Activated CD8-positive, alpha-beta memory T cell treated with anti-CD3 and anti-CD28 coated beads for 1 hour (primary cell): ENCODE measurements around the gene C9orf85.
"Not testable (repeated sequence)": the region's sequence is repeated elsewhere in the genome, so short reads cannot be mapped to it uniquely, and the experiment has no call there.

Source experiments
- DNase-seq, 2 donors: peaks; one replicate each; pipeline ENCODE4 v3.0.0-alpha.2; 2020; ENCODE audit warnings: low read depth in 1 of 2; ENCODE audit errors: extremely low read depth in 1 of 2

The C9orf85 gene

DNA sequence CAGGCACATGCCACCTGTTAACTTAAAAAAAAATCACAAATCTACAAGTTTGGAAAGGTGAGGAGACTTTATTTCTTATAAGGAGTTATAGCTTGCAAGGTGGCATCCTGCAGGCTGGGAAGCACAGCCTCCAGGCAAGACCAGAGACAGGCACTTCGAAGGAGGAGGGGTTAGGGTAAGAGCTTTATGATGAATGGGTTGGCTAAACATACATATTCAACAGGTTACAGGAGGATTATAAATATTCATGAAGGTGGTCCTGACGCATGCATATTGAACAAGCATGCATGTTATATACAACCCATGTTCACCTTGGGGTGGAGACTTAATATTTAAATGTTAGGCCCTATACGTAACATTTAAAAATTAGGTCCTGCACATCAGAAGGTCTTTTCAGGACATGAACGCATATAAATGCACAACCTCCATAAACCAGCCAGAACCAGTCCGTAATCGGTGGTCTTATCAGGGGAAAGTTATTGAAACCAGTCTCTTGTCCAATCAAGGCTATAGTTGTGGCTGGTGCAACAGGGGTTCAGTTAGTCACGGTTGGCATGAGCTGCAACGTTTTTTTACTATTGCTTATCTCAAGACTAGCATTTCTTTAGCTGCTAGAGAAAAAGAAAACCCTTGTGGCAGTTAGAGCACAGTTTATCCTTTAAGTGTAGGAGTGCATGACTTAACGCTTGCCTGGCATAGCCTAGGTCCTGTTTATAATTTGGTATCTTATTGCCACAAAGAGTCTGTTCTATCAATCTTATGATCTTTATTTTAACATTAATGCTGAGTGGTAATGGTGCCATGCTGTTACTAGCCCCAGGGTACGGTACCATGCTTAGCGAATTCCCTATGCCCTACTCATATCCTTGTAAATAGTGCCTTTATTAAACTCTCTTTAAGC, 76.3 kb downstream of the C9orf85 start:
- DNase-seq, result no peak

DNA sequence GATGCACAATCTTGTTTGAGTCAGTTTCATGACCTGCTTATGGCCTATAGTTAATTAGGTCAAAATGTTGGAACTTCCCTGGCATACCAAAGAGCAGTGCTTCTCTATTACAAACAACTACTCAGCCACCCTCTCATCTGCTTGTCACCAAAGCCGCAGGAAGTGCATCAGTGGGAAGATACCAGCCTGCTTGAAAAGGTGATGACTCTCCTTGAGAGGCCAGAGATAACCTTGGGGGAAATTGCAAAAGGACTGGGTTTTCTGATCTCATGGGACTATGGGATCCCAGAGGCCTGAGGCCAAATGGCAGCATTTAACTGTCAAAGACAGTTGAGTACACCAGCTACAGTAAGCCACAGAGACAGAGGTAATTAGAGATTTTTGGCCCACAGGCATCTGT, 79.0 kb downstream of the C9orf85 start:
- DNase-seq, result no peak

DNA sequence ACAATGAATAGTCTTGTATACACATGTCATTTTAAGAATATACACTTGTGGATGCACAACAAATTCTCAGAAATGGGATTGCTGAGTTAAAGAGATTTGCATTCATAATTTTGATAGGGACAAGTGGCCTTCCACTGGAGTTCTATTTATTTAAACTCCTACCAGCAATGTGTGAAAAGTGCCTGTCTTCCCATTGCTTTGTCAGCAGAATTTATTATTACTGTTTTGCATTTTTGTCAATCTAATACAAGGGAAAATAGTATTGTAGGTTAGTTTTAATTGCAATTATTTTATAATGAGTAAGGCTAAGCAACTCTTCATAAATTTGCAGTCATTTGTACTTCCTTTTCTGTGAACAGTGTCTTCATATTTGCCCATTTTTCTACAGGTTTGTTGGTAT, 94.0 kb downstream of the C9orf85 start:
- no peak for DNase-seq

DNA sequence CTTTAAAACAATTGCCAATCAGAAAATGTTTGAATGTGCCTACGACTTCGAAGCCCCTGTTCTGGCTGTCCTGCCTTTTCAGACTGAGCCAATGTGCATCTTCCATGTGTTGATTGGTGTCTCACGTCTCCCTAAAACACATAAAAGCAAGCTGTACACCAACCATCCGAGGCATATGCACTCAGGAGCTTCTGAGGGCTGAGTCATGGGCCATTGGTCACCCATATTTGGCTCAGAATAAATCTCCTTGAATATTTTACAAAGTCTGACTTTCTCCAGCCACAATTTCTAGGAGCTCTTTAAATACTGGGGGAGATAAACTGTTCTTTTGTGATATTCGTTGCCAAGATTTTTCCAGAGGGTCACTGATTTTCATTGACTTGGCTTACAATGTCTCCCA, 95.1 kb downstream of the C9orf85 start:
- DNase-seq, result no peak

DNA sequence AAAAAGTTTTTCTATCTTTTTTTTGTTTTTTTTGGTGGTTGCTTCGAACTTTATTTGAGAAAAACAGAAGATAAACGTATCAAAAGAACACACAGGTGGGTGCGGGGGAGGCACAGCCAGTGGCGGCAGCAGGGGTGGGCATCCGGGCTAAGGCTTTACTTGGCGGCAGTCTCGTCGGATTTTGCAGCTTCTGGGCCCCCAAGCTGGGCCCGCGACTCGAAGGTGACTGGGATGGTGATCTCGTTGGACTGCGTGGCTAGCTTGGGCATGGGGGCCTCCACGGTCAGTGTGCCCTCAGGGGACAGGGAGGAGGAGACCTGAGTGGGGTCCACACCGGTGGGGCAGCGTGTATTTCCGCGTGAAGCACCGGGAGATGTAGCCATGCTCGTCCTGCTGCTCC, 96.3 kb downstream of the C9orf85 start:
- not testable (repeated sequence) for DNase-seq

DNA sequence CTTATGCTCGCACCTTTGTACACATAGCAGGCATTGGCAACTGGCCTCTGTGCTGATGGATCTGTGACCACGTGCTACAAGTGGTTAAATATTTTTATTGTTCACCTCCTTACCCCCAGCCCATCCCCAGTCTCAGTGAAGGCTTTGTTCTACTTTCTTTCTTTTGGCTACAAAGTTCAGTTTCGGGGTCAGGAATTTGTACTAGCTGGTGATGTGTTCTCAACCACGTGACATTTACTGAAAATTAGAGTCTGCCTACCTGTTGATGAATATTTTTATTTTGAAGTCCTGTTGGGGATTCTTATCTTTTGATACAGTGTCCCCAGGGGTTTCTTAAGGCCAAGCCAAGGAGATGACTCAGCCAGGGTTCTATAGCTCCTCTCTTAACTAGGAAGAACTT, 101.2 kb downstream of the C9orf85 start:
- no peak for DNase-seq

DNA sequence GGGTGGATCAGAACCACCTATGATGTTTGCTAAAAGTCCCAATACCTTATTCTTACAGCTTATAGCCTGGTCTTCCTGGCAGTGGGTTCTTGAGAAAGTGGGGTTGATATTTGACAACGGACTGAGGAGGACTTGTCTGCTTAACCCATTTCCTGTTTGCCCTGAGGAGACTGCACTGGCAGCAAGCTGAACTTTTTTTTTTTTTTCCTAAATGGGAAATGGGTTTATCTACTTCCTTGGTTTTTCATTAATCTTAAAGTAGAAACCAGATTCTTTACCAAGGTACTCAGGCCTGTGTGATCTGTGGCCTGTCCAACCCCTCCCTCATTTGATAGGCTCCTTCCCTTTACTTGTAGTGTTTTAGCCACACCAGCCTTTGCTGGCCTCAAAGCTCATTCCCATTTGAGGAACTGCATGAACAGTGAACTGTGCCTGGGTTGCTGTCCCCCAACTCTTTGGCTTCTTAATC, 101.9 kb downstream of the C9orf85 start:
- no peak for DNase-seq

DNA sequence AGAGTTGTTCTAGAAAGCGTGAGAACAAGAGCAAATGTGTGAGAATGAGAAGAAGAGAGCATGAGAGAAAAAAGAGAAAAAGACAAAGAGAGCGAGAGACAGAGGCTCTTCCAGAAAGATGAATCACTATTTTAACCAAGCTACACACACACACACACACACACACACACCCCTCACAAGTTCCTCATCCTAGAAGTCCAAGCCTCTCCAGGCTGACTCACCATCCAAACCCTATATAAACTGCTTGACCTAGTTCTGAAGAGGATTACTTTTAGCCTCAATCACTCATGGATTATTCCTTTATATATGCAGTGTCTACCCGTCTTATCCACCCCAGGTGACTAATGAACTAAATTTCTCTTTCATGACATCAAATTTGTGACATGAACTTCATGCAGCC, 111.4 kb downstream of the C9orf85 start:
- DNase-seq, result no peak
